ENCODE results near the gene NUPR1. TPM values are rescaled to one million over a fixed set of nuclear protein-coding genes. Genes with fewer than 3 reads are reported as not detected.

Gene NUPR1
- 33.1 TPM for total RNA-seq
- long read RNA-seq, full-length matches to known transcripts = 22 of 26 reads
- long read RNA-seq, partial matches to known transcripts = 1 of 26 reads
- long read RNA-seq, other reads (novel, unspliced or antisense) = 3 of 26 reads

GRCh38 chr16:28538733-28539596 is at the start of gene NUPR1:
NUPR1 (minus strand) TSS chr16:28538974; CDS start chr16:28538907, 67 bp downstream.
- Histone ChIP-seq H3K27ac (replicated peaks) (peak within 1 kb of the TSS; percentile 93), H3K4me1 (peaks cover 47% of the 10 kb centered on the region), H3K36me3 (peaks cover 25% of the 10 kb centered on the region), H3K27me3 (ENCODE audit: low read depth) (no peaks in the 10 kb centered on the region), H3K4me3 (peak within 1 kb of the TSS; percentile 71), H3K9me3 (replicated peaks) (peaks cover 6% of the 10 kb centered on the region)
- TF ChIP-seq CTCF (IDR thresholded peaks at IDR 0.05; ENCODE audit: borderline replicate concordance) = no peak
- peak; percentile 93 for DNase-seq
- intact Hi-C loops (cut with micrococcal nuclease) = no loop called here

GRCh38 chr16:28587386-28587785 is 48.6 kb upstream of the NUPR1 start:
- intact Hi-C loops (cut with micrococcal nuclease) = no loop called here
- H3K4me1 ChIP-seq = peaks cover 8% of the 10 kb centered on the region
- no peaks in the 10 kb centered on the region for H3K27me3 ChIP-seq (ENCODE audit: low read depth)
- peaks cover 90% of the 10 kb centered on the region for H3K36me3 ChIP-seq
- H3K4me3 ChIP-seq = no peak overlapping the region
- no peak overlapping the region for H3K27ac ChIP-seq (replicated peaks)
- DNase-seq = no peak
- no peak for TF ChIP-seq CTCF (IDR thresholded peaks at IDR 0.05; ENCODE audit: borderline replicate concordance)
- H3K9me3 ChIP-seq (replicated peaks) = no peaks in the 10 kb centered on the region

- Histone ChIP-seq H3K4me1 (peaks cover 8% of the 10 kb centered on the region), H3K27ac (replicated peaks) (no peak overlapping the region), H3K27me3 (ENCODE audit: low read depth) (no peaks in the 10 kb centered on the region), H3K4me3 (no peak overlapping the region), H3K36me3 (peaks cover 96% of the 10 kb centered on the region), H3K9me3 (replicated peaks) (no peaks in the 10 kb centered on the region)
- intact Hi-C loops (cut with micrococcal nuclease) = no loop called here
- TF ChIP-seq CTCF (IDR thresholded peaks at IDR 0.05; ENCODE audit: borderline replicate concordance) = no peak
- no peak for DNase-seq
Observed at GRCh38 chr16:28586466-28586865, 47.7 kb upstream of the NUPR1 start.

DNA sequence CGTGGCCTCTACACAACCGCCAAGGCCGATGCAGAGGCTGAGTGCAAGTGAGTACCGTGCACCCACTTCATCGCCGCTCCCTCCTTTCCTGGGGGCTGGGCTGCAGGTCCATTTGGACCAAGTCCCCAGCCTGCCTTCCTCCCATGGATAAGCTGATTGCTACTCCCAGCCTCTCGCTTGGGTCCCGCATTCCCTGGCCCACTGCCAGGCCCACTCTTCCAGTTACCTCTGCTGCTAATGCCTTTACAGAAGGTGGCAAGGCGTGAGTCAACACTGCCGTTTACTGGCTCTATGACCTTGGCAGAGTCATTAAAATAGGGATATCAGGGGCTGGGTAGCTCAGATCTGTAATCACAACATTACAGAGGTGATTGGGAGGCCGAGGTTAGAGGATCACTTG is 46.9 kb upstream of the NUPR1 start:
- no peak for TF ChIP-seq CTCF (IDR thresholded peaks at IDR 0.05; ENCODE audit: borderline replicate concordance)
- Histone ChIP-seq H3K4me3 (no peak overlapping the region), H3K9me3 (replicated peaks) (no peaks in the 10 kb centered on the region), H3K4me1 (peaks cover 8% of the 10 kb centered on the region), H3K36me3 (peaks cover 96% of the 10 kb centered on the region), H3K27me3 (ENCODE audit: low read depth) (no peaks in the 10 kb centered on the region), H3K27ac (replicated peaks) (no peak overlapping the region)
- no peak for DNase-seq
- intact Hi-C loops (cut with micrococcal nuclease) = no loop called here

- Histone ChIP-seq H3K36me3 (peaks cover 55% of the 10 kb centered on the region), H3K9me3 (replicated peaks) (no peaks in the 10 kb centered on the region), H3K4me3 (no peak overlapping the region), H3K27me3 (ENCODE audit: low read depth) (no peaks in the 10 kb centered on the region), H3K27ac (replicated peaks) (no peak overlapping the region), H3K4me1 (peaks cover 7% of the 10 kb centered on the region)
- TF ChIP-seq CTCF (IDR thresholded peaks at IDR 0.05; ENCODE audit: borderline replicate concordance) = no peak
- DNase-seq = no peak
- intact Hi-C loops (cut with micrococcal nuclease) = no loop called here
Observed at GRCh38 chr16:28580726-28581315, 42.0 kb upstream of the NUPR1 start.

All from left ventricle myocardium inferior (tissue), 1 donor.